ENCODE data around the gene ERCC5.

GRCh38 chr13:102901615-102902305 is 55.9 kb downstream of the ERCC5 start:
- TF ChIP-seq CTCF (IDR thresholded peaks at IDR 0.05) (no peak), POLR2A (IDR thresholded peaks at IDR 0.05) (no peak)
